Measurements from ENCODE around the gene TNFRSF19. TPM values are rescaled to one million over a fixed set of nuclear protein-coding genes. Genes with fewer than 3 reads are reported as not detected.

Gene TNFRSF19
- total and polyA plus RNA-seq, 2 of the 8 experiments (the other 6 are each of a cell fraction or from before 2014, with no cell fraction given), result 0.50 to 0.95 TPM

- no peak overlapping the region for H3K4ac ChIP-seq (replicated peaks; ENCODE audit: insufficient read length, low read depth, low read length)
- no peak overlapping the region for H4K5ac ChIP-seq (ENCODE audit: insufficient read length, low read depth, low read length)
- no peaks in the 10 kb centered on the region for H3K9me3 ChIP-seq (ENCODE audit: insufficient read depth in 2 of 2, low read depth in 1 of 2, low read length in 1 of 2)
- H3K23ac ChIP-seq (ENCODE audit: insufficient read length), result no peak overlapping the region
- no peak overlapping the region for H2BK120ac ChIP-seq (replicated peaks; ENCODE audit: low read depth, low read length)
- H2BK20ac ChIP-seq (ENCODE audit: low read length), result no peak overlapping the region
- H3K4me3 ChIP-seq (ENCODE audit: extremely low read depth in 1 of 4, insufficient read depth in 2 of 4, low read depth in 3 of 4, low read length in 4 of 4), result no peak overlapping the region
- H4K8ac ChIP-seq (ENCODE audit: extremely low read depth, insufficient read depth, low read length), result no peak overlapping the region
- DNase-seq (ENCODE audit: low read depth in 1 of 2, low spot score in 2 of 2) (no peak), FAIRE-seq (no peak)
- H3K27ac ChIP-seq (ENCODE audit: low read depth, low read length), result no peak overlapping the region
- no peak overlapping the region for H3K14ac ChIP-seq (ENCODE audit: insufficient read length)
- no peak overlapping the region for H3K18ac ChIP-seq (ENCODE audit: extremely low read depth, low read length)
- peaks cover 0 to 8% (median 1%) of the 10 kb centered on the region in 4 experiments; a peak in 2 of 7 replicates for H3K4me1 ChIP-seq (replicated peaks in 1 of 4; ENCODE audit: control insufficient read depth in 3 of 4, insufficient read depth in 4 of 4, low read length in 3 of 4)
- ChIA-PET POLR2A (ENCODE audit: partially characterized antibody) (no interaction called here), CTCF (ENCODE audit: partially characterized antibody) (interaction anchor here (0.8 to 3.5 kb wide), 4 partner anchors 81 to 219 kb away, joined by 3 to 13 read pairs (median 4); partner anchors contain the start of gene MIPEP)
- no peak overlapping the region for H3K56ac ChIP-seq (replicated peaks; ENCODE audit: insufficient read length, low read depth, low read length)
- no peaks in the 10 kb centered on the region for H3K36me3 ChIP-seq (ENCODE audit: control insufficient read depth in 2 of 4, insufficient read depth in 4 of 4, low read length in 3 of 4)
- no peaks in the 10 kb centered on the region for H3K23me2 ChIP-seq (ENCODE audit: low read depth, low read length)
- H2BK15ac ChIP-seq (ENCODE audit: low read length), result no peak overlapping the region
- 83% methylated on average over 7 of the region's 7 CpGs; no CpG with 5 or more reads in 1 of the 2 experiments for WGBS, 2 experiments (ENCODE audit: extremely low coverage in 1 of 2, insufficient coverage in 1 of 2, insufficient read length in 1 of 2, insufficient replicate concordance in 2 of 2, low coverage in 1 of 2, low lambda C conversion rate in 2 of 2, missing lambda C conversion rate in 1 of 2)
- H3K27me3 ChIP-seq (replicated peaks in 1 of 4; ENCODE audit: control insufficient read depth in 3 of 4, extremely low read depth in 1 of 4, insufficient read depth in 3 of 4, low read length in 3 of 4), result no peaks in the 10 kb centered on the region
- H3K4me2 ChIP-seq (ENCODE audit: insufficient read depth in 1 of 2, low read depth in 2 of 2, low read length in 2 of 2), result no peak overlapping the region
- no peaks in the 10 kb centered on the region for H3K79me2 ChIP-seq (ENCODE audit: control insufficient read depth in 1 of 2, insufficient read depth in 2 of 2, low read length in 2 of 2)
- no peak overlapping the region for H2BK12ac ChIP-seq (ENCODE audit: low read depth, low read length)
- no peak overlapping the region for H4K91ac ChIP-seq (replicated peaks; ENCODE audit: insufficient read length, low read length)
- H3K79me1 ChIP-seq (ENCODE audit: low read depth, low read length), result no peaks in the 10 kb centered on the region
- no peak overlapping the region for H2AK5ac ChIP-seq (ENCODE audit: low read depth, low read length)
- H3K9ac ChIP-seq (replicated peaks in 1 of 4; ENCODE audit: extremely low read depth in 1 of 4, low read depth in 3 of 4, low read length in 3 of 4), result no peak overlapping the region
- no peak overlapping the region for H2BK5ac ChIP-seq (ENCODE audit: low read depth, low read length)
- no peaks in the 10 kb centered on the region for H4K20me1 ChIP-seq (replicated peaks in 1 of 2; ENCODE audit: control insufficient read depth in 1 of 2, insufficient read depth in 2 of 2, low read length in 2 of 2)
- H2AFZ ChIP-seq (ENCODE audit: low read length), result no peak overlapping the region
- TF ChIP-seq ZNF274 (IDR thresholded peaks at IDR 0.05; ENCODE audit: borderline replicate concordance, extremely low read depth, low read length) (no peak), ATF2 (IDR thresholded peaks at IDR 0.05; ENCODE audit: low read length) (no peak), TEAD4 (IDR thresholded peaks at IDR 0.05; ENCODE audit: low read depth, low read length) (no peak), CTBP2 (IDR thresholded peaks at IDR 0.05; ENCODE audit: borderline replicate concordance, insufficient read depth, insufficient read length, low read length) (no peak), FOSL1 (IDR thresholded peaks at IDR 0.05; ENCODE audit: insufficient read depth, low read depth, low read length) (no peak), JUN (IDR thresholded peaks at IDR 0.05; ENCODE audit: low read depth, low read length) (no peak), KDM4A (IDR thresholded peaks at IDR 0.05; ENCODE audit: low read depth, low read length, severe bottlenecking) (no peak), CEBPB (IDR thresholded peaks at IDR 0.05; ENCODE audit: low read depth, low read length) (no peak), MAFK (IDR thresholded peaks at IDR 0.05; ENCODE audit: low read depth, low read length) (no peak), ASH2L (IDR thresholded peaks at IDR 0.05; ENCODE audit: low read length) (no peak), USF2 (IDR thresholded peaks at IDR 0.05; ENCODE audit: low read length) (no peak), EGR1 (IDR thresholded peaks at IDR 0.05; ENCODE audit: borderline replicate concordance, low read depth, low read length) (no peak)
These were observed 100.6 kb downstream of the TNFRSF19 start for GRCh38 chr13:23670793-23671192.
